HepG2 (cell line): ENCODE results near the gene OAF. TPM values are rescaled to one million over a fixed set of nuclear protein-coding genes. Genes with fewer than 3 reads are reported as not detected.

ENCODE experiments used
- DZIP1 ChIP-seq: sonication (generic); formaldehyde crosslinking; IDR thresholded peaks from 2 replicates; pipeline ENCODE4 v1.5.0; 2020; ENCODE audit warnings: mild to moderate bottlenecking, missing genetic modification reagents
- HIC2 ChIP-seq: sonication (generic); formaldehyde crosslinking; IDR thresholded peaks from 2 replicates; pipeline ENCODE4 v1.9.0; 2022; ENCODE audit warnings: low read depth, missing genetic modification reagents
- NR2F1 ChIP-seq, 2 experiments: fragments of 450-650 bp in 1 of 2; formaldehyde crosslinking in 1 of 2; IDR thresholded peaks; 2 replicates each; pipeline versions ENCODE4 v1.5.0 to v1.6.1; 2016 to 2020; ENCODE audit warnings: mild to moderate bottlenecking in 1 of 2, missing compliant biosample characterization in 1 of 2, missing genetic modification reagents in 1 of 2, moderate library complexity in 1 of 2
- REST ChIP-seq, 2 experiments: IDR thresholded peaks; 2 replicates each; pipeline ENCODE4 v1.6.1; 2011 to 2012; ENCODE audit warnings: low read length in 2 of 2, borderline replicate concordance in 1 of 2, low read depth in 1 of 2, mild to moderate bottlenecking in 1 of 2, moderate library complexity in 1 of 2
- SP1 ChIP-seq, 2 experiments: fragments of 450-650 bp in 1 of 2; sonication (generic) in 1 of 2; formaldehyde crosslinking in 1 of 2; IDR thresholded peaks; 2 replicates each; pipeline versions ENCODE4 v1.4.0 to v1.6.1; 2016 to 2020; ENCODE audit warnings: missing genetic modification reagents in 1 of 2
- ZNF143 ChIP-seq: sonication (generic); formaldehyde crosslinking; IDR thresholded peaks from 2 replicates; pipeline ENCODE4 v1.4.0; 2020; ENCODE audit warnings: missing genetic modification reagents
- ZNF335 ChIP-seq: sonication (generic); formaldehyde crosslinking; IDR thresholded peaks from 2 replicates; pipeline ENCODE4 v1.4.0; 2020; ENCODE audit warnings: missing genetic modification reagents
- ZNF407 ChIP-seq: sonication (generic); formaldehyde crosslinking; IDR thresholded peaks from one replicate; pipeline ENCODE4 v1.5.1; 2020; ENCODE audit warnings: mild to moderate bottlenecking, missing genetic modification reagents; ENCODE audit errors: not compliant biosample characterization
- ZNF468 ChIP-seq: sonication (generic); formaldehyde crosslinking; IDR thresholded peaks from 2 replicates; pipeline ENCODE4 v1.8.0; 2022; ENCODE audit warnings: mild to moderate bottlenecking, moderate library complexity, missing genetic modification reagents
- polyA plus RNA-seq, 8 experiments: library from polyadenylated mRNA; depleted of rRNA in 3 of 8; stranded (reverse) in 7 of 8; unstranded in 1 of 8; fragments of >200 nt; fragmentation: Illumina TruSeq in 4 of 8; extraction: Trizol in 4 of 8; gene quantifications; 2 replicates each; pipeline versions ENCODE4 v1.2.1 to v1.2.3, GENCODE V29; 2011 to 2016; ENCODE audit warnings: low read depth in 4 of 8, missing spikeins in 1 of 8, mixed read lengths in 1 of 8; ENCODE audit not compliant: insufficient read depth in 1 of 8
- total RNA-seq, 5 experiments: library from RNA; depleted of rRNA; stranded (reverse); fragments of >200 nt; fragmentation: Illumina TruSeq; extraction: Trizol; gene quantifications; 2 replicates each; pipeline ENCODE4 v1.2.3, GENCODE V29; 2016; ENCODE audit warnings: low read depth in 1 of 5

OAF gene
- total and polyA plus RNA-seq, 2 of the 13 experiments (the other 11 are each of a cell fraction or from before 2014, with no cell fraction given) = 63.7 to 94.6 TPM

- no peak for TF ChIP-seq ZNF407 (CRISPR knock-in tag)
- no peak for TF ChIP-seq REST (IDR thresholded peaks at IDR 0.05; ENCODE audit: borderline replicate concordance in 1 of 2, low read depth in 1 of 2, low read length in 2 of 2)
- no peak for TF ChIP-seq SP1 (IDR thresholded peaks at IDR 0.05)
- TF ChIP-seq SP1 (CRISPR knock-in tag; IDR thresholded peaks at IDR 0.05) = no peak
- no peak for TF ChIP-seq ZNF335 (CRISPR knock-in tag)
- no peak for TF ChIP-seq ZNF143 (CRISPR knock-in tag)
- TF ChIP-seq DZIP1 (CRISPR knock-in tag) = no peak
- peak; percentile 71 for TF ChIP-seq HIC2 (CRISPR knock-in tag)
- peak in 1 of 2 experiments; percentile 9; a peak in 1 of 4 replicates for TF ChIP-seq NR2F1 (CRISPR knock-in tag; IDR thresholded peaks at IDR 0.05)
- 0 out of 2 replicates have a peak, but pooled peaks have one; percentile 55 for TF ChIP-seq ZNF468 (CRISPR knock-in tag)
These were observed 11.9 kb upstream of the OAF start (continued) for GRCh38 chr11:120198787-120199469.
